Measurements from ENCODE around the gene MPHOSPH10. TPM values are rescaled to one million over a fixed set of nuclear protein-coding genes. Genes with fewer than 3 reads are reported as not detected.
A peak's percentile ranks its signal among the peaks of the same experiment; 100 is the strongest.

Gene MPHOSPH10
- total RNA-seq, 1 experiment from 2014 or later: 26.4 TPM

- Histone ChIP-seq H3K27ac (ENCODE audit: low read length) (no peak overlapping the region), H2AFZ (ENCODE audit: low read length) (no peak overlapping the region), H3K4me3 (ENCODE audit: low read length) (no peak overlapping the region), H3K4me1 (ENCODE audit: insufficient read depth, low read length) (peaks cover 3% of the 10 kb centered on the region), H3K79me2 (ENCODE audit: low read length) (no peaks in the 10 kb centered on the region), H3K9me3 (ENCODE audit: low read length) (no peaks in the 10 kb centered on the region), H3K9ac (ENCODE audit: low read length) (no peak overlapping the region), H3F3A (ENCODE audit: low read length, unreplicated experiment) (no peaks in the 10 kb centered on the region), H3K27me3 (ENCODE audit: low read length) (no peaks in the 10 kb centered on the region), H3K9me2 (replicated peaks; ENCODE audit: low read length) (no peaks in the 10 kb centered on the region), H3K4me2 (ENCODE audit: low read length) (no peak overlapping the region), H3K36me3 (ENCODE audit: low read depth, low read length) (peaks cover 31% of the 10 kb centered on the region), H4K20me1 (ENCODE audit: low read length) (no peaks in the 10 kb centered on the region; the same call in 1 of the 2 replicates)
- TF ChIP-seq CTCF (conservative IDR thresholded peaks at IDR 0.05; ENCODE audit: low read depth, low read length): no peak
- no peak for TF ChIP-seq EZH2phosphoT487 (IDR thresholded peaks at IDR 0.05; ENCODE audit: borderline replicate concordance, low read length)
- TF ChIP-seq EZH2 (IDR thresholded peaks at IDR 0.05; ENCODE audit: low read length, unreplicated experiment): no peak
- intact Hi-C loops (cut with micrococcal nuclease): no loop called here
- CTCF ChIA-PET: no interaction called here
- POLR2A ChIA-PET (ENCODE audit: unreplicated experiment): no interaction called here
- peak; percentile 47 for ATAC-seq
- no peak for DNase-seq
- no TSS peak for BruUV-seq (replicated peaks)
Observed at GRCh38 chr2:71151620-71152019, 21.2 kb downstream of the MPHOSPH10 start.

DNA sequence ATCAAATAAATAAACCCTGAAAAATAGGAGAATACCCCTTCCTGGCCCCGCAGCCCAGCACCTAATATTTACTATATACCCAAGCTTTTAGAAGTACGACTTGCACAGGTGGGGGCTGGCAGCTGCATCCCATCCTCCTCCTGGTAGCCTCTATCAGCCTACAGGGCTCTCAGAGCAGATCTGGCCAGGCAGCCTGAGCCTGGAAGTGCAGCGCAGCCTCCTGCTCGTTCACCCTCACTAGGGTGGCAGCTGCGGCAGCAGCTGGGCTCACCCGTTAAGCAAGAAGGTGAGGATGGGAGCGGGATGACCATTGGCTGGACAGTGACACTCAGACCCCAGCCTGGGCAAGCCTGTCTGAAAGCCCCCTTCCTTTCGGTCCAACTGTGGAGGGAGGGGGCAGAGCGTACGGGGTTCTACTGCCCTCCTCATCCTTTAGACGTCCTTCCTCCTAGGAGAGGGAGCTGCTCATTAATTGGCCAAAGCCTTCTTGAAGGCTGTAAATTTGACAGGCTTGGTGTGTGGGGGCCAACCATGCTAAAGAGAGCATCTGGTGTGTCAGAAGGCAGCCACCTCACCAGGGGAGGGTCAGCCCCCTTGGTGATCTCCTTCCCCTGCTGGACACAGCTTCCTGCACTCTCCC, 23.3 kb downstream of the MPHOSPH10 start:
- intact Hi-C loops (cut with micrococcal nuclease): no loop called here
- POLR2A ChIA-PET (ENCODE audit: unreplicated experiment): no interaction called here
- H2AFZ ChIP-seq (ENCODE audit: low read length): no peak overlapping the region

More for the DNA sequence above, 23.3 kb downstream of the MPHOSPH10 start:
- H3K4me1 ChIP-seq (ENCODE audit: insufficient read depth, low read length): peaks cover 12% of the 10 kb centered on the region
- no peak overlapping the region for H3K4me3 ChIP-seq (ENCODE audit: low read length)
- no peak overlapping the region for H3K27ac ChIP-seq (ENCODE audit: low read length)
- H4K20me1 ChIP-seq (ENCODE audit: low read length): no peaks in the 10 kb centered on the region; the same call in 1 of the 2 replicates
- no peaks in the 10 kb centered on the region for H3K9me2 ChIP-seq (replicated peaks; ENCODE audit: low read length)
- CTCF ChIA-PET: no interaction called here
- no peaks in the 10 kb centered on the region for H3K9me3 ChIP-seq (ENCODE audit: low read length)
- ATAC-seq (no peak), DNase-seq (no peak)
- BruUV-seq (replicated peaks): no TSS peak
- no peak overlapping the region for H3K4me2 ChIP-seq (ENCODE audit: low read length)
- TF ChIP-seq EZH2phosphoT487 (IDR thresholded peaks at IDR 0.05; ENCODE audit: borderline replicate concordance, low read length) (no peak), EZH2 (IDR thresholded peaks at IDR 0.05; ENCODE audit: low read length, unreplicated experiment) (no peak), CTCF (conservative IDR thresholded peaks at IDR 0.05; ENCODE audit: low read depth, low read length) (no peak)
- no peaks in the 10 kb centered on the region for H3K79me2 ChIP-seq (ENCODE audit: low read length)
- H3F3A ChIP-seq (ENCODE audit: low read length, unreplicated experiment): no peaks in the 10 kb centered on the region
- no peak overlapping the region for H3K9ac ChIP-seq (ENCODE audit: low read length)
- no peaks in the 10 kb centered on the region for H3K27me3 ChIP-seq (ENCODE audit: low read length)
- peaks cover 16% of the 10 kb centered on the region for H3K36me3 ChIP-seq (ENCODE audit: low read depth, low read length)

Data from PC-3 (cell line).